ENCODE measurements around the gene TDP2.
A peak's percentile ranks its signal among the peaks of the same experiment; 100 is the strongest.
"Not testable (repeated sequence)": the region's sequence is repeated elsewhere in the genome, so short reads cannot be mapped to it uniquely, and the experiment has no call there.

Gene TDP2

DNA sequence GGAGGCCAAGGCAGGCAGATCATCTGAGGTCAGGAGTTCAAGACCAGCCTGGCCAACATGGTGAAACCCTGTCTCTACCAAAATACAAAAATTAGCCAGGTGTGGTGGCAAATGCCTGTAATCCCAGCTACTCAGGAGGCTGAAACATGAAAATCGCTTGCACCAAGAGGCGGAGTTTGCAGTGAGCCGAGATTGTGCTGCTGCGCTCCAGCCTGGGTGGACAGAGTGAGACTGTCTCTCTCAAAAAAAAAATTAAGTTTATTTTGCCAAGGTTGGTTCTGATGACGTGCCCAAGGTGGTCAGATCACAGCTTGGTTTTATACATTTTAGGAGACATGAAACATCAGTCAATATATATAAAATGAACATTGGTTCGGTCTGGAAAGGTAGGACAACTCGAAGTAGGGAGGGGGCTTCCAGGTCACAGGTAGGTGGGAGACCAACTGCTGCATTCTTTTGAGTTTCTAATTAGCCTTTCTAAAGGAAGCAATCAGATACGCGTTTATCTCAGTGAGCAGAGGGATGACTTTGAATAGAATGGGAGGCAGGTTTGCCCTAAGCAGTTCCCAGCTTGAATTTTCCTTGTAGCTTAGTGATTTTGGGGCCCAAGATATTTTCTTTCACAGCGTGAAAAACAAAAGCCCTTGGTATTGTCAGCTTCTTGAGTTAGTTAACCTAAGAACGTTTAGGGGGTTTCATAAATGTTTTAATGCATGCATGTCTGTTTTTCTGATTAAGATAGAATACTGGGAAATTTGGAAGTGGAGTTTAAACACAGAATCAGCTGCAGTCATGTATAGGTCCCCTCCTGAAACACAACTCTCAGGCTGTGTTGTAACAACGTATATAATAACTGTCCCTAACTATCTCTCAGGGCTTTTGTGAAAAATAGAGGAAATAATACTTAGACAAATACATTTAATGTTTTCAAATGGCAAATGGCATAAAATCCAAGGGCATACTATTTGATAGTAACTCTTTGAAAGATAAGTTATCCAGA is 16.9 kb upstream of the TDP2 start:
- no peak overlapping the region for H3K4me3 ChIP-seq (ENCODE audit: low read depth, low read length)
- DNase-seq (ENCODE audit: low read depth): no peak
- TF ChIP-seq, protein P1, sequence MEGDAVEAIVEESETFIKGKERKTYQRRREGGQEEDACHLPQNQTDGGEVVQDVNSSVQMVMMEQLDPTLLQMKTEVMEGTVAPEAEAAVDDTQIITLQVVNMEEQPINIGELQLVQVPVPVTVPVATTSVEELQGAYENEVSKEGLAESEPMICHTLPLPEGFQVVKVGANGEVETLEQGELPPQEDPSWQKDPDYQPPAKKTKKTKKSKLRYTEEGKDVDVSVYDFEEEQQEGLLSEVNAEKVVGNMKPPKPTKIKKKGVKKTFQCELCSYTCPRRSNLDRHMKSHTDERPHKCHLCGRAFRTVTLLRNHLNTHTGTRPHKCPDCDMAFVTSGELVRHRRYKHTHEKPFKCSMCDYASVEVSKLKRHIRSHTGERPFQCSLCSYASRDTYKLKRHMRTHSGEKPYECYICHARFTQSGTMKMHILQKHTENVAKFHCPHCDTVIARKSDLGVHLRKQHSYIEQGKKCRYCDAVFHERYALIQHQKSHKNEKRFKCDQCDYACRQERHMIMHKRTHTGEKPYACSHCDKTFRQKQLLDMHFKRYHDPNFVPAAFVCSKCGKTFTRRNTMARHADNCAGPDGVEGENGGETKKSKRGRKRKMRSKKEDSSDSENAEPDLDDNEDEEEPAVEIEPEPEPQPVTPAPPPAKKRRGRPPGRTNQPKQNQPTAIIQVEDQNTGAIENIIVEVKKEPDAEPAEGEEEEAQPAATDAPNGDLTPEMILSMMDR (IDR thresholded peaks at IDR 0.05; ENCODE audit: insufficient read depth, low read depth, low read length, missing control alignments): no peak

DNA sequence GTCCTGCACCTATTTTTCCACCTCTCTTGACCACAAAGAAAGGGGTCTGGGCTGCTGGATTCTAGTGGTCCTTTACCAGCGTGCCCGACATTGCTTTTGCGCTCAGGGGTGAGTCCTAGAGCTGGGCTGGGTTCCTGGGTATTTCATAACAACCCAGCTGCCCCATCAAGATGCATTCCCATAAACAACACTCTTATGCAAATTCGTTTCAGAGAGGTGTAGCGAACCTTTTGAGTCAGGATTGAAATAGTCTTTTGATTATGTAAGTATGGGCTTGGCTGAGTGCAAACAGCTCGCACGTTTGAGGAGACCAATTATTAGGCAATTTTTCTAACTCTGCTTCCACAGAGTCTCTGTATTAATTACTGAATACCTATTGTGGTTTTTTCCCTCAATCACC is 13.9 kb upstream of the TDP2 start:
- no peak for DNase-seq (ENCODE audit: low read depth)
- TF ChIP-seq, protein P1 (IDR thresholded peaks at IDR 0.05; ENCODE audit: insufficient read depth, low read depth, low read length, missing control alignments): no peak
- no peak overlapping the region for H3K4me3 ChIP-seq (ENCODE audit: low read depth, low read length)

DNA sequence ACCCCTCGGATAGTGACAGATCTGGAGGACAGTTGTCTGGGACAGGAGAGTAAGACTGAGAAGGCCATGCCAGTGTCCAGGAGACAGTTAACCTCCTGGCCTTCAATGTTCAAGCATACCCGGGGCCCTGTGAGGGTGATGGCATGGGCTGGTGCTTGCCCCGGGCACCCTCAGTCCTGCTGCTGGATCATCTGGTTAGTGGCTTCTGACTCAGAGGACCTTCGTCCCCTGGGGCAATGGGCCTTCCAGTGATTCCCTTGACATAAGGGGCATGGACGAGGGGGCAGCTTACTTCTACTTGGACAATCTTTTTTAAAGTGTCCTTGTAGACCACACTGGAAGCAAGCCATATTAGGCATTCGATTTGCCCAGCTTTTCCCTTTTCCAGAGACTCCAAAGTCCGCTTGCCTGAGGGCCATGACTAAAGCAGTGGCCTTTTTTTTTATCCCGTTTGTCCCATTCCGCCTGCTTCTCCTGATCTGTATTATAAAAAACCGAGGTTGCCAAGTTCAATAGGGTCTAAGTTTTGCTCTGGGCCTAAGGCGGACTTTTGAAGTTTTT is 12.2 kb upstream of the TDP2 start:
- not testable (repeated sequence) for DNase-seq (ENCODE audit: low read depth); H3K4me3 ChIP-seq (ENCODE audit: low read depth, low read length)

DNA sequence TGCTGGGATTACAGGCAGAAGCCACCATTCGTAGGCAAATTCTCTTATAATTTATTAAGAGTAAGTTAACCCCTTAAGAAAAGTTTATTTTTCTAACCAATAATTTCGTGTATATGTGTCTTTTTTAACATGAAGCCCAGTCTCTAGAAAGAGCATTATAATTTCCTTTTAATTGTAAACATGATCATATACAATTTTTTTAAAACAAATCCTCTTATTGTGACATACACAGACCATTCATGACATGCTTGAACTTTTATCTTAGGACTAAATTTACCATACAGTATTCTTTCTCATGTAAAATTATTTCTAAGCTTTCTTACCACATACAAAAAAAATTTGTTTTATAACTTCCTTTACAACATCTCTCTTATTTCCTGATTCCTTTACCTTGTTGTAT is 6.9 kb upstream of the TDP2 start:
- no peak for DNase-seq (ENCODE audit: low read depth)
- TF ChIP-seq, protein P1 (IDR thresholded peaks at IDR 0.05; ENCODE audit: insufficient read depth, low read depth, low read length, missing control alignments): no peak
- H3K4me3 ChIP-seq (ENCODE audit: low read depth, low read length): no peak overlapping the region

DNA sequence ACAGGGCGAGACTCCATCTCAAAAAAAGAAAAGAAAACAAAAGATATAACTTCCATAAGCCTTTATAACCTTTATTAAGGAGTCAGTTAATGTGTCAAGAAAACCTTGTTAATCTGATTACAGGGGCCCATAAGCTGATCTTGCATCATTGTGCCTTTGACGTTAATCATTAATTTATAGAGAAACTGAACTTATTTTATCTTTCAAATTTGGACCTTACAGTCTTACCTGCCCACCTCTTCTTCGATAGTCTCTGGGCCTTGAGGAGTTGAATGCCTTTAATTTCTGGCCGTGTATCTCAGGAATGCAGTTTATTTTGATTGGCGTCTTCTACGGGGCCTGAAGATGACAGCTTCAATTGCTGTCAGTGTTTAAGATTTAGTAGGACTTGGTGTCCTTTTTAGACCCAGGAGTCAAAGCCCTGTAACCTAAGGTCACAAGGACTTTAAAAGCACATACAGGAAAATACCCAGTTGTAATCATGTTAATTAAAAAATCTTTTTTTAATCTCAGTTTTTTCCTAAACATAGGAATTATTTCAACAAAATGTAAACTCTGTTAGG is 6.0 kb upstream of the TDP2 start:
- H3K4me3 ChIP-seq (ENCODE audit: low read depth, low read length): no peak overlapping the region
- DNase-seq (ENCODE audit: low read depth): no peak
- TF ChIP-seq, protein P1 (IDR thresholded peaks at IDR 0.05; ENCODE audit: insufficient read depth, low read depth, low read length, missing control alignments): no peak

DNA sequence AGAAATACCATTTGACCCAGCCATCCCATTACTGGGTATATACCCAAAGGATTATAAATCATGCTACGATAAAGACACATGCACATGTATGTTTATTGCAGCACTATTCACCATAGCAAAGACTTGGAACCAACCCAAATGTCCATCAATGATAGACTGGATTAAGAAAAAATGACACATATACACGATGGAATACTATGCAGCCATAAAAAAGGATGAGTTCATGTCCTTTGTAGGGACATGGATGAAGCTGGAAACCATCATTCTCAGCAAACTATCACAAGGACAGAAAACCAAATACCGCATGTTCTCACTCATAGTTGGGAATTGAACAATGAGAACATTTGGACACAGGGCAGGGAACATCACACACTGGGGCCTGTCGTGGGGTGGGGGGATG is 4.4 kb upstream of the TDP2 start:
- not testable (repeated sequence) for DNase-seq (ENCODE audit: low read depth); H3K4me3 ChIP-seq (ENCODE audit: low read depth, low read length)

DNA sequence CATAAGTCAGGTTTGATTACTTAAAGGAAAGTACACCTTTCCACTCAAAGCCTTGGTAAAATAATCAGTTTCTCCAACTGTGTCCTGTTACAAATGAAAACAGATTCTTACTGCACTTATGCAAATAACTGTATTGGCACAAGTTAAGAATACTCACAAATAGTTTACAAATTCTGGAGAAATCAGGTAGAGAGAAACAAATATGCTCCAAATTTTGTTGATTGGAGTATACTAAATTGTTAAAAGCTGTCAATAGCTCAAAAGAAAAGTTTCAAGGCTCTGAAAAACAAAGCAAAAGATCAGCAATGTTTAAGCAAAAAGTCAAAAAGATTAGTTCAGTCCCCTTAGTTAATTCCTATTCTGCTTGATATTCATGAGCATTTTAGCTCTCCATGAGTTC is 3.8 kb upstream of the TDP2 start:
- H3K4me3 ChIP-seq (ENCODE audit: low read depth, low read length); DNase-seq (ENCODE audit: low read depth): not testable (repeated sequence)

DNA sequence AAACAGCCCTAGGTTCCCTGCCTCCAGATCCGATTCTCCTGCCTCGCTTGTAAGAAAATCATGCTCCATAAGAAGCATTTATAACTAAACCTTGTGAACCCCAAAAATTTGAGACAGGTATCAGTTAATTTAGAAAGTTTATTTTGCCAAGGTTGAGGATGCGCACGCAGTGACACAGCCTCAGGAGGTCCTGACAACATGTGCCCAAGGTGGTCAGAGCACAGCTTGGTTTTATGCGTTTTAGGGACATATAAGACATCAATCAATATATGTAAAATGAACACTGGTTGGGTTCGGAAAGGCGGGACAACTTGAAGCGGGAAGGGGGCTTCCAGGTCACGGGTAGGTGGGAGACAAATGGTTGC is 2.3 kb upstream of the TDP2 start:
- TF ChIP-seq, protein P1 (IDR thresholded peaks at IDR 0.05; ENCODE audit: insufficient read depth, low read depth, low read length, missing control alignments): no peak
- no peak overlapping the region for H3K4me3 ChIP-seq (ENCODE audit: low read depth, low read length)
- no peak for DNase-seq (ENCODE audit: low read depth)

DNA sequence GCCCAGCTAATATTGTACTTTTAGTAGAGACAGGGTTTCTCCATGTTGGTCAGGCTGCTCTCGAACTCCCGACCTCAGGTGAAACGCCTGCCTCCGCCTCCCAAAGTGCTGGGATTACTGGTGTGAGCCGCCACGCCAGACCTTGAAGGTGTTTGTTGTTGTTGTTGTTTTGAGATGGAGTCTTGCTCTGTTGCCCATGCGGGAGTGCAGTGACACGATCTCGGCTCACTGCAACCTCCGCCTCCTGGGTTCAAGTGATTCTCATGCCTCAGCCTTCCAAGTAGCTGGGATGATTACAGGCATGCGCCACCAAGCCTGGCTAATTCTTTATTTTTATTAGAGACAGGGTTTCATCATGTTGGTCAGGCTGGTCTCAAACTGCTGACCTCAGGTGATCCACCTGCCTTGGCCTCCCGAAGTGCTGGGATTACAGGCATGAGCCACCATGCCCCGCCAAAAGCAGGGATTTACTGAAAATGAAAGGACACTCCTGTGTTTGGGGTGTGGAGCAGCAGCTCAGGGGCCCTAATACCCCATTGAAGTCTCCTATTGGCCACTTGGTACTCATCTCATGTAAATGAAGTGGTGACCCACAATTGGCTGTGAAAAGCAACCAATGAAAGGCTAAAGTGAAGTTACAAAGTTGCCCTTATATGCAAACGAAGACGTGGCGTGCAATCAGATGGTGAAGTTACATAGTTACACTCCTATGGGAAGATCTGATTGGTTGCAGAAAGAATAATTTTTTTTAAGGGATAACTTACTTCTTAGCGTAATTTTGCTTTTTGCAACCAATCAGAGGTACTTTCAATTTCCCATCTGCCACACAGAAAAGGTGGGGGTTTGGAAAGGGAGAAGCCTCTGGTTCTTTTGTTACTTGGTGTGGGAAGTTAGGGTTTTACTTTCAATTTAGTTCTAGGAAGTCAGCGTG is 1.6 kb upstream of the TDP2 start:
- not testable (repeated sequence) for DNase-seq (ENCODE audit: low read depth)

More for the DNA sequence above, 1.6 kb upstream of the TDP2 start:
- H3K4me3 ChIP-seq (ENCODE audit: low read depth, low read length): peak overlapping the region; percentile 100
